ENCODE results near the gene PAK1.

Gene PAK1

DNA sequence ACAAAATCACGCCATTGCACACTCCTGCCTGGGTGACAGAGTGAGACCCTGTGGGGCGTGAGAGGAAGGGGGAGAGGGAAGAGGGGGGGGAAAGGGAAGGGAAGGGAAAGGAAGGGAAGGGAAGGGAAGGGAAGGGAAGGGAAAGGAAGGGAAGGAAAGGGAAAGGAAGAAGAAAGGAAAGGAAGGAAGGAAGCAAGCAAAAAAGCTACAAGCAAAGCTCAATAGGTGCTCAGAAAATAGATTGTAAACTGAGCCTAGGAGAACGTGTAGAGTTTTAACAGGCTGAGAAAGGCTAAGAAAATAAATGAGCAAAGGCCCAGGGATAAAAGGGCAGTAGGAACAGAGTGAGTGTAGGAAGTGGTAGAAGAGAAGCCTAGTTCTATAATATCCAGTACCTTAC, 141.6 kb downstream of the PAK1 start:
- no peak for DNase-seq (ENCODE audit: extremely low read depth, low read depth)
- H3K4me3 ChIP-seq (replicated peaks; ENCODE audit: low read depth, low read length), result no peak overlapping the region
- TF ChIP-seq, protein P1, sequence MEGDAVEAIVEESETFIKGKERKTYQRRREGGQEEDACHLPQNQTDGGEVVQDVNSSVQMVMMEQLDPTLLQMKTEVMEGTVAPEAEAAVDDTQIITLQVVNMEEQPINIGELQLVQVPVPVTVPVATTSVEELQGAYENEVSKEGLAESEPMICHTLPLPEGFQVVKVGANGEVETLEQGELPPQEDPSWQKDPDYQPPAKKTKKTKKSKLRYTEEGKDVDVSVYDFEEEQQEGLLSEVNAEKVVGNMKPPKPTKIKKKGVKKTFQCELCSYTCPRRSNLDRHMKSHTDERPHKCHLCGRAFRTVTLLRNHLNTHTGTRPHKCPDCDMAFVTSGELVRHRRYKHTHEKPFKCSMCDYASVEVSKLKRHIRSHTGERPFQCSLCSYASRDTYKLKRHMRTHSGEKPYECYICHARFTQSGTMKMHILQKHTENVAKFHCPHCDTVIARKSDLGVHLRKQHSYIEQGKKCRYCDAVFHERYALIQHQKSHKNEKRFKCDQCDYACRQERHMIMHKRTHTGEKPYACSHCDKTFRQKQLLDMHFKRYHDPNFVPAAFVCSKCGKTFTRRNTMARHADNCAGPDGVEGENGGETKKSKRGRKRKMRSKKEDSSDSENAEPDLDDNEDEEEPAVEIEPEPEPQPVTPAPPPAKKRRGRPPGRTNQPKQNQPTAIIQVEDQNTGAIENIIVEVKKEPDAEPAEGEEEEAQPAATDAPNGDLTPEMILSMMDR (IDR thresholded peaks at IDR 0.05; ENCODE audit: low read depth, low read length, missing control alignments), result no peak

DNA sequence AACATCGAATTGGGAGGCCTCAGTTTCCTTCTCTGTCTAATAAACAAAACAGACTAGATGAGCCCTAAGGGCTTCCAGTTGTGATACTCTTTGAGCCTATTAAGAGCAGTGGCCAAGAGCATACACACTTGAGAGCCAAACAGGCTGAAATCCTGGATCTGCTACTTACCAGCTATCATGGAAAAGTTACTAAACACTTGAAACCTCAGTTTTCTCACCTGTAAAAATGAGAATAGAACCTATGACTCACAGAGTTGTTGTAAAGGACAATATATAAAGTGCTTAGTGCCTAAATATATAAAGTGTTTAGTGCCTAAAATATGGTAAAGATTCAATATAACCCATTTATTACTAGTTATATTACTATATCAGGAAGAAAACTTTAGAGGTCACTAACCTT, 148.7 kb downstream of the PAK1 start:
- DNase-seq (ENCODE audit: extremely low read depth, low read depth), result no peak
- TF ChIP-seq, protein P1 (IDR thresholded peaks at IDR 0.05; ENCODE audit: low read depth, low read length, missing control alignments), result no peak
- H3K4me3 ChIP-seq (replicated peaks; ENCODE audit: low read depth, low read length), result no peak overlapping the region

DNA sequence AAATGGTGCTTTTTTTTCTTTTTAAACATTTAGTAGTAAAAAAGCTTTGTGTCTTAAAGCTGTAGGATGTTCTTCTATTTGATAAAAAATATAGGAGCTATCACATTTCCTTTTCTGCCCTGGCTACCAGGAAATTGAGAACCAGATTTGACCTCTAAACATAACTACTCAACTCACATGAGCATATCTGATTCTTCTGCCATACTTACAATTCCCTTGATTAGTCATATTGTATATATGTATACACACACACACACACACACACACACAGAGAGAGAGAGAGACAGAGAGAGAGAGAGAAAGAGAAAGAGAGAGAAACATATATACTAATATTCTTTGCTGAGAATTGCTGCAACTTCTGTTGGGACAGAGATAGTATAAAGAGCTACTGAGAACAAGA, 149.4 kb downstream of the PAK1 start:
- H3K4me3 ChIP-seq (replicated peaks; ENCODE audit: low read depth, low read length), result no peak overlapping the region
- TF ChIP-seq, protein P1 (IDR thresholded peaks at IDR 0.05; ENCODE audit: low read depth, low read length, missing control alignments), result no peak
- no peak for DNase-seq (ENCODE audit: extremely low read depth, low read depth)

DNA sequence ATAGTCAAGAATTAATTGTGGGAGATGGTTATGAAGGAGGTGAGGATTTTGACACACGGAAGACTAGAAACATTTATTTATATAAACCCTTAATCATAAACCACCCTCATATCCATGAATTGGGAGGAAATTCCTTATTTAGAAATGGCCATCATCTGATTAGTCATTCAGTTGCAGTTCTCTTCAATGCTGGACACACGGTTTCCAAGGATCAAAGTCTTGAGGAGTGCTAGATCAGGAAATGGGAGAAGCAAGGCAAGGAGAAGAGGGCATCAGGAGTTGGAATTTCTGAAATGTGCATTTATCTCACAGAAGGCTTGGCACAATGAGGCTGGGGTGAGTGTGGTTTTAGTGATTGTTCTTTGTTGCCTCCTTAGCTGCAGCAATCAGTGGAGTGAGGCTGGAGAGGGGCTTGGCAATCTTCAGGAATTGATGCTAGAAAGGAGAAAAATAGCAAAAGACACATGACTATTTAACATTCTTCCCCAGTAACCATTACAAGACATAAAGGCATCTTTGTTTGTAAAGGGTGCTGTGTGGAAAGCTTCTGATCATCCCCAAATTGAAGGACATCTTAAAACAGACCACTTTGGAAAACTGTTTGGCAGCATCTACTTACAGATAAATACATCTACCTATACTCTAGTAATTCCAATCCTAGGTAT, 150.8 kb downstream of the PAK1 start:
- no peak for DNase-seq (ENCODE audit: extremely low read depth, low read depth)
- no peak overlapping the region for H3K4me3 ChIP-seq (replicated peaks; ENCODE audit: low read depth, low read length)
- TF ChIP-seq, protein P1 (IDR thresholded peaks at IDR 0.05; ENCODE audit: low read depth, low read length, missing control alignments), result no peak

DNA sequence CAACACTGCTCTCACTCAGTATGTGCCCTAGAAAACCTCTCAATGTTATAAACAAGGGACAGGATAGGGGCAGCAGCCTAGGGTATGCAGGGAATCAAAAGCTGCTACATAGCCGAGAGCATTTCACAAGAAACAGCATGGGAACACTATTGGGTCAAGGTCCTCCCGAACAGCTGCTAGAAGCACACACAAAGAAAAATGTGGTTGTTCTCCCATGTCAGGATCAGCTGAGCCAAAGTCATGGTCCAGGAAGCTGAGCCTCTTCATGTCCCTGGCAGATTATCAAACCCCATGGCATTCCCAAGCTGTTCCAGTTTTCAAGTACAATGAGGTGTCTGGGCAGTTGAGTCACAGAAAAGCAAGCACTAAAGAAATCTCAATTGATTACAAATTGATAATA, 151.4 kb downstream of the PAK1 start:
- DNase-seq (ENCODE audit: extremely low read depth, low read depth), result no peak
- TF ChIP-seq, protein P1 (IDR thresholded peaks at IDR 0.05; ENCODE audit: low read depth, low read length, missing control alignments), result no peak
- no peak overlapping the region for H3K4me3 ChIP-seq (replicated peaks; ENCODE audit: low read depth, low read length)

DNA sequence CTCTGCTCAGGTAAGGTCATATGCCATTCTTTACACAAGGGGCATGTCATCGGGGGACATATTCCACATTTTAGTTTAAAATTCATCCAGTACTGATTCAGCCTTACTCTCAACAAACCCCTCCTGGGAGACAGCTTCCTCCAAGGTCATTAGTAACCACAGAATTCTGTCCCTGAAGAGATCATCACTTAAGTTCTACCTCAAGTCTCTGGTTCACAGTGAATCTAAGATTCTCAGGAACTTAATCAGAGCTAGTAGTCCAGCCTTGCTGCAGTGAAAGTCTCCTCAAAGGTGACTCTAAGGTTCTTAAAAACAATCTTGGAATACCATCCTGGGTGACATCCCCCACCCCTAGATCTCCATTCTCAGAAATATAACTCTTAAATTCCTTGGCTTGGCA, 153.5 kb downstream of the PAK1 start:
- no peak overlapping the region for H3K4me3 ChIP-seq (replicated peaks; ENCODE audit: low read depth, low read length)
- DNase-seq (ENCODE audit: extremely low read depth, low read depth), result no peak
- TF ChIP-seq, protein P1 (IDR thresholded peaks at IDR 0.05; ENCODE audit: low read depth, low read length, missing control alignments), result no peak

DNA sequence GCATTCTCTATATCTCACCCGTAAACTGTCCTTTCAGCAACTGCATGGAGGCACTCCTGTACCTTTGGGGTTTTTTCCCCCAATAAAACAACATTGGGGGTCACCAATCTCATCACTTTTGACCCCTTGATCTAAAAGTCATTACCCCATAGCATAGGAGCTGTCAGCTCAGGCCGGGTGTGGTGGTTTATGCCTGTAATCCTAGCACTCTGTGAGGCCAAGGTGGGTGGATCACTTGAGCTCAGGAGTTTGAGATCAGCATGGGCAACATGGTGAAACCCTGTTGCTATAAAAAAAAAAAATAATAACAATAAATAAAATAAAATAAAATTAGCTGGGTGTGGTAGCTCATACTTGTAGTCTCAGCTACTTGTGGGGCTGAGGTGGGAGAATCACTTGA, 155.3 kb downstream of the PAK1 start:
- no peak for DNase-seq (ENCODE audit: extremely low read depth, low read depth)
- TF ChIP-seq, protein P1 (IDR thresholded peaks at IDR 0.05; ENCODE audit: low read depth, low read length, missing control alignments), result no peak
- no peak overlapping the region for H3K4me3 ChIP-seq (replicated peaks; ENCODE audit: low read depth, low read length)
